Activated CD4-positive, alpha-beta T cell treated with anti-CD3 and anti-CD28 coated beads for 4 hours (primary cell): Measurements from ENCODE around the gene THRB.

Source experiments
- DNase-seq, 2 donors: peaks; one replicate each; pipeline ENCODE4 v3.0.0-alpha.2; 2020

The THRB gene

GRCh38 chr3:24255414-24255813 lies 239.2 kb downstream of the THRB start:
- no peak for DNase-seq

- DNase-seq = no peak
Measured at GRCh38 chr3:24254649-24255048, 240.0 kb downstream of the THRB start.

GRCh38 chr3:24253336-24253735 lies 241.3 kb downstream of the THRB start:
- DNase-seq = no peak

- no peak for DNase-seq
Measured at GRCh38 chr3:24249523-24249922, 245.1 kb downstream of the THRB start.

- no peak for DNase-seq
Measured at GRCh38 chr3:24245056-24245455, 249.6 kb downstream of the THRB start.

DNA sequence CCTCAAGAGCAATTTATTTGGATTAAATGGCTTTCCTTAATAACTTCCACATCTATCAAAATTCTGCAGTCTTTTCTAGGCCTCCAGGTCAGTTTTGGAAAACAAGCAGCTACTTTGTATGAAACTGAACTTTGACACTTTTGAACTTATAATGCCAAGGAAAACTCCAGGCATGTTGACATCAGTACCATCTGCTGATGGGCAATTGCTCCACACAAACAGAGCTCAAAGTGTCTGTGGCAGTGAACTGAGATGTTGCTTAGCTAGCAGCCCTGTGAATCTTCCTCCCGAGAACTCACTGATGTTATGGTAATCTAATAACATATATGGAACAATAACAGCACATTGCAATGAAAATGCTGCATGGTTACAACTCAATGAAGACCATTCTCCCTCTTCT lies 250.2 kb downstream of the THRB start:
- DNase-seq = no peak

- no peak for DNase-seq
Measured at GRCh38 chr3:24242012-24242698, 252.5 kb downstream of the THRB start.

- no peak for DNase-seq
Measured at GRCh38 chr3:24240306-24240705, 254.3 kb downstream of the THRB start.

GRCh38 chr3:24237971-24238706 lies 256.5 kb downstream of the THRB start:
- peak; percentile 4 to 24 for DNase-seq

GRCh38 chr3:24235121-24235520 lies 259.5 kb downstream of the THRB start:
- DNase-seq = no peak

GRCh38 chr3:24232784-24233183 lies 261.9 kb downstream of the THRB start:
- no peak for DNase-seq

DNA sequence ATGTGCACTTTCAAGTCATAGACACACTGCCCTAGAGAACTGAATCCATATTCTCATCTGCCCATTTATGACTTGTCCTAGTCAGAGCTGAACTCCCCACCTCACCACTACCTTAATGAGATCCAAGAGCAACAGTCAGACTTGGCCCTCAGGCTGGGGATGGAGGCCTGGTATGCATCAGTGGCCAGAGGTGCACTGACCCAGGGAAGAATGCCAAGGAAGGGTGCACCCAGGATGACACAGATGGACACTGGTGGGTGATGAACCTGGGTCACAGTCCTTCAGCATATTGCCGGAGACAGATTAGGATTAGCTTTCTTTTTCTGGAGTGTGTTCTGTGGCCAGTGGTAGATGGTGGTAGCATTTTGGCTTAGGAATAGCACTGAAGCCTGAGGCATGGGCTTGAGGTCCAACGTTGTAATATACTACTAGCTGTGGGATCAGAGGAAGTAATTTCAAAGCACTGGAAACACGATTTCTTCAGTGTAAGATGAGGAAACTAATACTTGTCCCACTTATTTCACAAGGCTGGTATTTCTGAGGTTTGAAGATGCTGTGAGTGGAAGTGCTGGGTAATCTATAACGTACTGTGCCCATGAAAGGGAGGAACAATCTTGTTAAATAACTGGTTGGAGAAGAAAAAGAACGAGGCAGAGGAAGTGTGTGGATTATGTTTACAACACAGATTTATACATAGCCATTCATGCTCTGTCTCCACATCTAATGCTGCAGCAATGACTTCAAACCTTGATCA lies 265.0 kb downstream of the THRB start:
- DNase-seq = no peak

- DNase-seq = no peak
Measured at GRCh38 chr3:24227635-24228034, 267.0 kb downstream of the THRB start.

GRCh38 chr3:24226397-24226796 lies 268.3 kb downstream of the THRB start:
- DNase-seq = no peak

DNA sequence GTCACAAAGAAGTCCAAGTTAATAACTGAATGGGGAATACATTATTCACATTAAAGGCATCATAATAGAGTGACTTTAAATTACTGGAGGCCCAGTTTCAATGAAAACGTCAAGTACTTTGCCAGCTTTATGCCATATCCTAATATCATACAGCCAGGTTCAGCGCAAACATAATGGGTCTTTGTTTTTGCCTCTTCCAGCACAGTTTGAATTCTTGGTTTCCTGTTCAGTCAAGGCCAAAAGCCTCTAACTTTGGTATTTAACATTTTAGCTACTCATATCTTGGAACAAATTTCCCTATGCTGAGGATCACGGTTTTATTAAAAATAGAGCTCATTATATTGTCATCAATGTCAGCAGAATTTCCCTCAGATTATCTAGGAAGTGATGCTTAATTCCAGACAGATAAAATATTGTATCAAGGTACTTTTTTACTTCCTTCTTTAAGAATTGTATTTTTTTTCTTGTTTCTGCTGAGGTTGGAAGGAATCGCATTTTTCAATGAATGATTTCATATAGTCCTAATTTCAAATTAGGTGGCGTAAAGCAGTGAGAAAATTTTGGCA lies 269.2 kb downstream of the THRB start:
- no peak for DNase-seq

GRCh38 chr3:24224666-24225384 lies 269.8 kb downstream of the THRB start:
- no peak for DNase-seq

GRCh38 chr3:24222165-24222805 lies 272.4 kb downstream of the THRB start:
- no peak for DNase-seq

DNA sequence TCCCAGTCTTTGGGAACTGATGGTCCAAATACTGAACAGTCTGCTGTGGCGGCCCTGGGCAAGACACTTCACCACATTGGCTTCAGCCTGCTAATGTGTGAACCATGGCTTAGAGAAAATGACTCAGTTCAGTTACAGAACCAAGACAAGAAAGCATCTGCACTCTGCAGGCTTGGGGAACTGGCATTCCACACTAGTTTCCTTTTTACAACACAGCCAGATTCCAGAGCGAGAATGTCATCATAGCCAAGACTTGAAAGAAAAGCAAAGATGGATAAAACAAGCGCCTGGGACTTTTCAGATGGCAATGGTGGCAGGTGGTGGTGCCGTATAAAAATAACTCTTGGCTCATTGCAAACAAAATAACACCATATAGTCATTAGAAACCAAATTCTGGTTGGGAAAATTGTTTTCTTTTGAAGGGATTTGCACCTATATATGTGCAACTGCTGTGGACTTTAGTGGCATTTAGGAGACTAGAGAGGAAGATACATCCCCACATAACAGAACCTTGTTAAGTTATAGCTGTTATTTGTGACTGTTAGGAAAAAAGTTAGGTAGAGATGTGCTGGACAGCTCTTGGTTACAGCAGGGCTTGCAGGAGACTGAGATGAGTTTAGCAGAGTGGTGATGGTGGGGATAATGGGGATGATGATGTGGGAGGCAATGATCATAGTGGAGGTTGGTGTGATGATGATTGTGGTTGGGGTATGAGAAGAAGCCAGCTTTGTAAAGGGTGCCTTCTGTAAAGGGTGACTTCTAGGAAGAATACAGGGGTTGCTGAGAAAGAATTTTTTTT lies 273.6 kb downstream of the THRB start:
- DNase-seq = no peak

DNA sequence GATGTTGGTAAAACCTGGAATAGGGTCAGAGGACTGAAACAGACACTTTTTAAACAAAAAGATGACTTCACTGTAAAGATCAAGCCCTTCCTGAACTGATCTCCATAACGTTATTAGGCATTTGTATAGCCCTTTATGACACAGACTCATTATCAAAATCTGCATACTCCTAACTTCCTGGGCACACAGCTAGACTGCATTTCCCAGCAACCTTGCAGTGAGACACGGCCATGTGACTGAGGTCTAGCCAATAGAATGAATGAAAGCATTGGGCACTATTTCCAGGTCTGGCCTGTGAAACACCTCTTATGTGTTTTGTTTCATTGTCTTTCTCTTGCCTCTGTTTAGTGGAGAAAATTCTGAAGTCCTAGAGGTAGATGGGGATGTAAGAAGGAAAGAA lies 279.1 kb downstream of the THRB start:
- DNase-seq = no peak

DNA sequence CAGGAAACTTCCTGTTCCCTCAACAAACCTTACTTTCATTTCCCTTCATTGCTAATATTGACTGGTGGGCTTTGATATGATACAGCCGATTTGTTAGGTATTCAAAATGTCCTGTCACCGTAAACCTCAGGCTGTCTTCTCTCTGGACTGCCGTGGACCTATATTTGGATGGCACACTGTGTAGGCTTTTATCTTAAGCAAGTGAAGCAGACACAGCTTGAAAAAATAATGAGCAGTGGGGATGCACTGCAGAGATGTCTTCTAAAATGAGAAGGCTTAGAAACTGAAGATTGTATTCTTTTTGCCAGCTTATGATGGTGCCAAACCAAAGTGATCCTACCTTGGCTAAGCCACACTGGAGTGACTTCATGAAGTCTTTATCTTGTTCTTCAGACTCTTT lies 283.3 kb downstream of the THRB start:
- DNase-seq = no peak

GRCh38 chr3:24202071-24202470 lies 292.6 kb downstream of the THRB start:
- no peak for DNase-seq

DNA sequence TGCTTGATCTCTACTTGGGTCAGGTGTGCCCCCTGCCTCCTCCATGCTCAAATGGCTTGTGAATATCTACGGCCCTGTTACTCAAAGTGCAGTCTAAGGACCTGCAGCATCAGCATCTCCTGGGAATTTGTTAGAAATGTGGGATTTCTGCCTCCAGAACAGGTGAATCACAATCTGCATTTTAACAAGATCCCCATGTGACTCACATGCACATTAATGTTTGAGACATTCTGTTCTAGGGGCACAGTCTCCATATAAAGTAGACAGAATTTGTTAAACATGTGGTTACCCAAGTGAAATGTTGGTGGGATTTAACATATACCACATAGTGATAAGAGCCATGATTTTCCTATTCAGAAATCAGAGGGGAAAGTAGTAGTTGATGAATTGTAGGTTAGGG lies 293.3 kb downstream of the THRB start:
- no peak for DNase-seq
